Adipocyte (in vitro differentiated cells): Measurements from ENCODE around the gene SLC9A3.
A peak's percentile ranks its signal among the peaks of the same experiment; 100 is the strongest.
"Not testable (repeated sequence)": the region's sequence is repeated elsewhere in the genome, so short reads cannot be mapped to it uniquely, and the experiment has no call there.

Experiments used
- DNase-seq: peaks from one replicate; pipeline ENCODE4 v3.0.0-alpha.2; 2015; ENCODE audit warnings: low read depth
- H3K27me3 ChIP-seq: replicated peaks from 2 replicates; pipeline ENCODE4 v1.7.0; 2013; ENCODE audit warnings: mild to moderate bottlenecking, low read length, moderate library complexity; ENCODE audit not compliant: control insufficient read depth, insufficient read depth
- H3K36me3 ChIP-seq: 2 replicates; pipeline ENCODE4 v1.7.0; 2013; ENCODE audit warnings: low read length, mild to moderate bottlenecking, moderate library complexity; ENCODE audit not compliant: control insufficient read depth, insufficient read depth, severe bottlenecking
- H3K4me1 ChIP-seq: 2 replicates; pipeline ENCODE4 v1.7.0; 2013; ENCODE audit warnings: mild to moderate bottlenecking, low read length, moderate library complexity; ENCODE audit not compliant: control insufficient read depth, insufficient read depth
- H3K4me3 ChIP-seq: 2 replicates; pipeline ENCODE4 v1.7.0; 2013; ENCODE audit warnings: mild to moderate bottlenecking, low read length, moderate library complexity
- H3K9ac ChIP-seq: 2 replicates; pipeline ENCODE4 v1.7.0; 2013; ENCODE audit warnings: mild to moderate bottlenecking, low read length, moderate library complexity
- H3K9me3 ChIP-seq: 2 replicates; pipeline ENCODE4 v1.7.0; 2013; ENCODE audit warnings: mild to moderate bottlenecking, low read length, moderate library complexity; ENCODE audit not compliant: control insufficient read depth

The SLC9A3 gene

GRCh38 chr5:567664-568060 is 43.4 kb upstream of the SLC9A3 start:
- Histone ChIP-seq H3K36me3 (no peaks in the 10 kb centered on the region), H3K4me3 (no peak overlapping the region), H3K4me1 (peaks cover 8% of the 10 kb centered on the region), H3K9ac (no peak overlapping the region), H3K27me3 (peaks cover 33% of the 10 kb centered on the region), H3K9me3 (peaks cover 19% of the 10 kb centered on the region)
- DNase-seq = no peak

GRCh38 chr5:566636-567309 is 42.5 kb upstream of the SLC9A3 start:
- Histone ChIP-seq H3K36me3 (no peaks in the 10 kb centered on the region), H3K4me1 (peaks cover 8% of the 10 kb centered on the region), H3K9ac (no peak overlapping the region), H3K9me3 (peaks cover 19% of the 10 kb centered on the region), H3K27me3 (peaks cover 26% of the 10 kb centered on the region), H3K4me3 (no peak overlapping the region)
- no peak for DNase-seq

- no peaks in the 10 kb centered on the region for H3K36me3 ChIP-seq
- peak; percentile 54 for DNase-seq
Observed at GRCh38 chr5:565782-566440, 41.7 kb upstream of the SLC9A3 start.

GRCh38 chr5:561408-561807 is 37.2 kb upstream of the SLC9A3 start:
- DNase-seq = no peak
- Histone ChIP-seq H3K9me3 (peaks cover 5% of the 10 kb centered on the region), H3K4me3 (no peak overlapping the region), H3K9ac (no peak overlapping the region), H3K36me3 (no peaks in the 10 kb centered on the region), H3K4me1 (peaks cover 14% of the 10 kb centered on the region), H3K27me3 (peaks cover 13% of the 10 kb centered on the region)

More at GRCh38 chr5:565782-566440, 41.7 kb upstream of the SLC9A3 start:
- no peak overlapping the region for H3K4me3 ChIP-seq
- peaks cover 23% of the 10 kb centered on the region for H3K27me3 ChIP-seq
- H3K9ac ChIP-seq = no peak overlapping the region
- H3K9me3 ChIP-seq = peaks cover 19% of the 10 kb centered on the region
- peaks cover 8% of the 10 kb centered on the region for H3K4me1 ChIP-seq

- Histone ChIP-seq H3K9ac (no peak overlapping the region), H3K9me3 (no peaks in the 10 kb centered on the region), H3K27me3 (peaks cover 13% of the 10 kb centered on the region), H3K4me3 (no peak overlapping the region), H3K36me3 (no peaks in the 10 kb centered on the region), H3K4me1 (peaks cover 10% of the 10 kb centered on the region)
- DNase-seq = no peak
Observed at GRCh38 chr5:560792-561166, 36.5 kb upstream of the SLC9A3 start.

GRCh38 chr5:558871-559503 is 34.7 kb upstream of the SLC9A3 start:
- H3K4me1 ChIP-seq = peaks cover 10% of the 10 kb centered on the region
- no peak for DNase-seq
- no peaks in the 10 kb centered on the region for H3K9me3 ChIP-seq
- no peak overlapping the region for H3K4me3 ChIP-seq
- peaks cover 13% of the 10 kb centered on the region for H3K27me3 ChIP-seq
- H3K36me3 ChIP-seq = no peaks in the 10 kb centered on the region
- no peak overlapping the region for H3K9ac ChIP-seq

GRCh38 chr5:558326-558725 is 34.1 kb upstream of the SLC9A3 start:
- H3K9ac ChIP-seq = no peak overlapping the region
- DNase-seq = no peak

GRCh38 chr5:557917-558316 is 33.7 kb upstream of the SLC9A3 start:
- not testable (repeated sequence) for H3K9me3 ChIP-seq, H3K4me1 ChIP-seq, H3K9ac ChIP-seq, DNase-seq, H3K4me3 ChIP-seq, H3K36me3 ChIP-seq
- H3K27me3 ChIP-seq = peaks cover 13% of the 10 kb centered on the region

More at GRCh38 chr5:558326-558725, 34.1 kb upstream of the SLC9A3 start:
- H3K27me3 ChIP-seq = peaks cover 13% of the 10 kb centered on the region
- peaks cover 10% of the 10 kb centered on the region for H3K4me1 ChIP-seq
- no peaks in the 10 kb centered on the region for H3K9me3 ChIP-seq
- H3K4me3 ChIP-seq = no peak overlapping the region
- H3K36me3 ChIP-seq = no peaks in the 10 kb centered on the region

GRCh38 chr5:556909-557441 is 32.7 kb upstream of the SLC9A3 start:
- Histone ChIP-seq H3K36me3 (no peaks in the 10 kb centered on the region), H3K9me3 (no peaks in the 10 kb centered on the region), H3K4me1 (peaks cover 10% of the 10 kb centered on the region), H3K27me3 (peaks cover 13% of the 10 kb centered on the region), H3K4me3 (no peak overlapping the region), H3K9ac (no peak overlapping the region)
- DNase-seq = no peak

GRCh38 chr5:555058-555623 is 30.9 kb upstream of the SLC9A3 start:
- no peak for DNase-seq
- H3K4me1 ChIP-seq = peaks cover 10% of the 10 kb centered on the region
- no peaks in the 10 kb centered on the region for H3K36me3 ChIP-seq
- H3K27me3 ChIP-seq = peaks cover 15% of the 10 kb centered on the region
- H3K9me3 ChIP-seq = peaks cover 8% of the 10 kb centered on the region
- no peak overlapping the region for H3K9ac ChIP-seq
- no peak overlapping the region for H3K4me3 ChIP-seq
